Liver (tissue), 9 donors: ENCODE data around the gene OGG1. TPM values are rescaled to one million over a fixed set of nuclear protein-coding genes. Genes with fewer than 3 reads are reported as not detected.

Source experiments
- DNase-seq: peaks from one replicate; pipeline ENCODE4 v3.0.0-alpha.2; 2017; ENCODE audit warnings: low spot score
- H3K27ac ChIP-seq, 2 donors: one replicate each; pipeline ENCODE4 v1.7.0; 2013; ENCODE audit warnings: inconsistent platforms in 2 of 2, low read length in 2 of 2, control low read depth in 1 of 2, low read depth in 1 of 2, mild to moderate bottlenecking in 1 of 2
- H3K27me3 ChIP-seq, 4 donors: one replicate each; pipeline versions ENCODE4 v1.6.1 to v1.7.0; 2013; ENCODE audit warnings: low read length in 3 of 4, inconsistent platforms in 1 of 4, mild to moderate bottlenecking in 1 of 4, moderate library complexity in 1 of 4; ENCODE audit not compliant: control insufficient read depth in 4 of 4, insufficient read depth in 4 of 4
- H3K36me3 ChIP-seq, 4 donors: one replicate each; pipeline versions ENCODE4 v1.6.1 to v1.7.0; 2013; ENCODE audit warnings: low read length in 3 of 4, mild to moderate bottlenecking in 3 of 4, low read depth in 1 of 4, moderate library complexity in 1 of 4; ENCODE audit not compliant: control insufficient read depth in 4 of 4, insufficient read depth in 3 of 4
- H3K4me1 ChIP-seq, 4 donors: one replicate each; pipeline versions ENCODE4 v1.6.1 to v1.7.0; 2013; ENCODE audit warnings: low read length in 3 of 4, mild to moderate bottlenecking in 3 of 4, moderate library complexity in 1 of 4; ENCODE audit not compliant: control insufficient read depth in 4 of 4, insufficient read depth in 4 of 4
- H3K4me3 ChIP-seq, 3 donors: one replicate each; pipeline versions ENCODE4 v1.6.1 to v1.7.0; 2013; ENCODE audit warnings: low read length in 3 of 3, control low read depth in 1 of 3, low read depth in 1 of 3, mild to moderate bottlenecking in 1 of 3
- H3K9ac ChIP-seq, 2 donors: one replicate each; pipeline ENCODE4 v1.7.0; 2013; ENCODE audit warnings: low read length in 2 of 2, mild to moderate bottlenecking in 2 of 2, moderate library complexity in 2 of 2, control low read depth in 1 of 2, low read depth in 1 of 2
- H3K9me3 ChIP-seq, 4 donors: one replicate each; pipeline versions ENCODE4 v1.6.1 to v1.7.0; 2013; ENCODE audit warnings: low read length in 3 of 4; ENCODE audit not compliant: control insufficient read depth in 4 of 4
- ATF3 ChIP-seq: IDR thresholded peaks from 2 replicates; pipeline ENCODE4 v1.6.1; 2016; ENCODE audit warnings: antibody characterized with exemption
- CTCF ChIP-seq: fragments of 150-350 bp; IDR thresholded peaks from 2 replicates; pipeline ENCODE4 v1.5.1; 2017; ENCODE audit warnings: improper control_type of control experiment, low read depth, low read length; ENCODE audit not compliant: missing input control
- EGR1 ChIP-seq, 2 donors: IDR thresholded peaks; 2 replicates each; pipeline ENCODE4 v1.6.1; 2016 to 2018; ENCODE audit warnings: antibody characterized with exemption in 2 of 2, low read depth in 2 of 2
- FOXA1 ChIP-seq: IDR thresholded peaks from 2 replicates; pipeline ENCODE4 v1.6.1; 2016; ENCODE audit warnings: antibody characterized with exemption
- FOXA2 ChIP-seq: IDR thresholded peaks from 2 replicates; pipeline ENCODE4 v1.6.1; 2016; ENCODE audit warnings: antibody characterized with exemption
- GABPA ChIP-seq, 2 donors: IDR thresholded peaks in 1 of 2; conservative IDR thresholded peaks in 1 of 2; 2 replicates each; pipeline ENCODE4 v1.6.1; 2016; ENCODE audit warnings: antibody characterized with exemption in 2 of 2, mild to moderate bottlenecking in 1 of 2, moderate library complexity in 1 of 2
- HNF4A ChIP-seq, 2 donors: conservative IDR thresholded peaks; 2 replicates each; pipeline ENCODE4 v1.6.1; 2016; ENCODE audit warnings: antibody characterized with exemption in 2 of 2, mild to moderate bottlenecking in 2 of 2
- HNF4G ChIP-seq: IDR thresholded peaks from 2 replicates; pipeline ENCODE4 v1.6.1; 2016; ENCODE audit warnings: antibody characterized with exemption
- JUND ChIP-seq, 2 donors: IDR thresholded peaks; 2 replicates each; pipeline ENCODE4 v1.6.1; 2016; ENCODE audit warnings: antibody characterized with exemption in 2 of 2
- MAX ChIP-seq: IDR thresholded peaks from 2 replicates; pipeline ENCODE4 v1.6.1; 2016; ENCODE audit warnings: antibody characterized with exemption
- NR2F2 ChIP-seq: IDR thresholded peaks from 2 replicates; pipeline ENCODE4 v1.6.1; 2016; ENCODE audit warnings: antibody characterized with exemption
- RAD21 ChIP-seq, 2 donors: IDR thresholded peaks; 2 replicates each; pipeline ENCODE4 v1.6.1; 2016; ENCODE audit warnings: antibody characterized with exemption in 2 of 2, mild to moderate bottlenecking in 2 of 2
- RXRA ChIP-seq, 2 donors: IDR thresholded peaks; 2 replicates each; pipeline ENCODE4 v1.6.1; 2017 to 2018; ENCODE audit warnings: antibody characterized with exemption in 2 of 2, mild to moderate bottlenecking in 1 of 2
- SP1 ChIP-seq: IDR thresholded peaks from 2 replicates; pipeline ENCODE4 v1.6.1; 2018; ENCODE audit warnings: antibody characterized with exemption, mild to moderate bottlenecking
- TAF1 ChIP-seq: conservative IDR thresholded peaks from 2 replicates; pipeline ENCODE4 v1.6.1; 2016; ENCODE audit warnings: antibody characterized with exemption, mild to moderate bottlenecking
- YY1 ChIP-seq: IDR thresholded peaks from 2 replicates; pipeline ENCODE4 v1.6.1; 2016; ENCODE audit warnings: antibody characterized with exemption, mild to moderate bottlenecking
- ZBTB33 ChIP-seq: IDR thresholded peaks from 2 replicates; pipeline ENCODE4 v1.6.1; 2016; ENCODE audit warnings: antibody characterized with exemption
- WGBS: extraction: QIAGEN DNeasy Blood & Tissue Kit; methylation state at CpG from one replicate; pipeline ENCODE4 v1.1.7; 2013; 5-methylcytosine and 5-hydroxymethylcytosine counted together
- polyA plus RNA-seq, 2 donors: library from polyadenylated mRNA; stranded (reverse) in 1 of 2; unstranded in 1 of 2; fragments of 200-250 nt in 1 of 2; fragments of >200 nt in 1 of 2; fragmentation: Nextera tagmentation in 1 of 2; extraction: Ambion mirVana in 1 of 2; gene quantifications; one replicate each; pipeline versions ENCODE4 v1.2.1 to v1.2.3, GENCODE V29; 2013 to 2015
- total RNA-seq, 2 donors: library from RNA; depleted of rRNA; stranded (reverse); fragments of >200 nt; gene quantifications; one replicate each; pipeline ENCODE4 v1.2.3, GENCODE V29; 2014
- donor health status: healthy.
- donor health status: healthy.
- donor health status: healthy.
- donor health status: healthy.
- donor health status: healthy.

OGG1 gene
- total and polyA plus RNA-seq, 4 donors, result 8.9 to 19.8 (median 10.0) TPM

- TF ChIP-seq JUND (IDR thresholded peaks at IDR 0.05) (no peak), MAX (no peak), YY1 (no peak), HNF4G (no peak), NR2F2 (no peak), RAD21 (IDR thresholded peaks at IDR 0.05) (no peak), SP1 (no peak), ZBTB33 (no peak), TAF1 (no peak), FOXA1 (no peak), EGR1 (IDR thresholded peaks at IDR 0.05; ENCODE audit: low read depth in 2 of 2) (no peak), RXRA (IDR thresholded peaks at IDR 0.05) (no peak), ATF3 (no peak), HNF4A (conservative IDR thresholded peaks at IDR 0.05) (no peak)
- WGBS, result 96% methylated on average over 14 of the region's 14 CpGs
- no peak overlapping the region for H3K9ac ChIP-seq
- H3K9me3 ChIP-seq, result no peaks in the 10 kb centered on the region
- DNase-seq, result no peak
- no peak overlapping the region for H3K27ac ChIP-seq
- peaks cover 6 to 30% (median 17%) of the 10 kb centered on the region in 4 donors for H3K4me1 ChIP-seq
- peaks cover 2 to 37% (median 25%) of the 10 kb centered on the region in 4 donors for H3K36me3 ChIP-seq
- no peak overlapping the region for H3K4me3 ChIP-seq
- H3K27me3 ChIP-seq, result no peaks in the 10 kb centered on the region
Measured at GRCh38 chr3:9783954-9784353, 34.2 kb downstream of the OGG1 start.

- no peak for DNase-seq
- Histone ChIP-seq H3K27me3 (no peaks in the 10 kb centered on the region), H3K4me1 (peaks cover 6 to 24% (median 15%) of the 10 kb centered on the region in 4 donors), H3K27ac (no peak overlapping the region), H3K9ac (no peak overlapping the region), H3K4me3 (no peak overlapping the region), H3K36me3 (peaks cover 2 to 47% (median 34%) of the 10 kb centered on the region in 4 donors), H3K9me3 (no peaks in the 10 kb centered on the region)
- no peak for TF ChIP-seq RAD21 (IDR thresholded peaks at IDR 0.05)
- TF ChIP-seq SP1, result no peak
- no peak for TF ChIP-seq HNF4A (conservative IDR thresholded peaks at IDR 0.05)
- no peak for TF ChIP-seq RXRA (IDR thresholded peaks at IDR 0.05)
- 96% methylated on average over 4 of the region's 4 CpGs for WGBS
Measured at GRCh38 chr3:9784965-9785364, 35.2 kb downstream of the OGG1 start.

- H3K9ac ChIP-seq, result no peak overlapping the region
- H3K36me3 ChIP-seq, result peaks cover 2 to 50% (median 37%) of the 10 kb centered on the region in 4 donors
- peaks cover 6 to 18% (median 15%) of the 10 kb centered on the region in 4 donors for H3K4me1 ChIP-seq
- no peak overlapping the region for H3K27ac ChIP-seq
- no peaks in the 10 kb centered on the region for H3K9me3 ChIP-seq
- DNase-seq, result no peak
- H3K4me3 ChIP-seq, result no peak overlapping the region
- H3K27me3 ChIP-seq, result no peaks in the 10 kb centered on the region
- TF ChIP-seq RAD21 (IDR thresholded peaks at IDR 0.05) (no peak), GABPA (IDR thresholded peaks at IDR 0.05 in 1 of 2, conservative IDR thresholded peaks at IDR 0.05 in 1 of 2) (no peak), NR2F2 (no peak), RXRA (IDR thresholded peaks at IDR 0.05) (no peak), TAF1 (no peak), YY1 (no peak), FOXA2 (no peak), CTCF (no peak), ATF3 (no peak), JUND (IDR thresholded peaks at IDR 0.05) (no peak), HNF4A (conservative IDR thresholded peaks at IDR 0.05) (no peak)
- WGBS, result 89% methylated on average over 7 of the region's 7 CpGs
Measured at GRCh38 chr3:9785602-9786001, 35.9 kb downstream of the OGG1 start.
